Kidney capillary endothelial cell (primary cell): ENCODE measurements around the gene DALRD3.

Experiments
- DNase-seq: peaks from one replicate; pipeline ENCODE4 v3.0.0-alpha.2; 2018; ENCODE audit warnings: low spot score

DALRD3 gene

GRCh38 chr3:48974076-48974864, 44.1 kb downstream of the DALRD3 start:
- DNase-seq: no peak

- DNase-seq: no peak
Measured at GRCh38 chr3:48970586-48970985, 47.8 kb downstream of the DALRD3 start.

- DNase-seq: no peak
Measured at GRCh38 chr3:48966876-48967361, 51.5 kb downstream of the DALRD3 start.

DNA sequence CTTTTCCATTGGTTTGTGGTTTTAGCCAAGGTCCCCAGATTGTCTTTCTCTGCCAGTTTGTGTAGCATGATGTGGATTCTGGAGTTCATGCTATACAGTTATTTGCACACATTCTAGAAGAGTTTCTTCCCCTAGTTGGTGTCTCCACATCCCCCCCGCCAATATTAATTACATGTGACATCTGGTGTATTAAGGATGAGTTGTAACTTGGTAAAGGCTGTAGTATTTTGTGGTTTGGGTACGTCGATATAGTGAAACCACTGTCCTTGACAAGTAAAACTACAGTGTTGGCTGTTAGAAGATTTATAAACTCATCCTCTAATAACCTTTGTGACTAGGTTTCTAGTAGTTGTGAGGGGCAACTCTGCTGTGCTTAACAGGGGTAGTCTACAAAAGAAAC, 52.0 kb downstream of the DALRD3 start:
- no peak for DNase-seq
